Endothelial cell of umbilical vein (primary cell): Measurements from ENCODE around the gene FZR1. TPM values are rescaled to one million over a fixed set of nuclear protein-coding genes. Genes with fewer than 3 reads are reported as not detected.

ENCODE experiments used
- BruUV-seq: library from RNA; stranded (reverse); fragments of 400-500 nt; replicated peaks from 2 replicates; lab custom pipeline; 2021; lab: Mats Ljungman, UMichigan
- CTCF ChIA-PET: fragments of 300-600, 350-600 bp; sonication (Branson Sonifier 250); formaldehyde crosslinking; loops from one replicate; lab custom pipeline; 2021; ENCODE audit warnings: antibody characterized with exemption, inconsistent platforms; lab: Charles Lee
- POLR2A ChIA-PET: fragments of 300-600, 350-600 bp; sonication (Branson Sonifier 250); formaldehyde crosslinking; loops from one replicate; lab custom pipeline; 2021; ENCODE audit warnings: antibody characterized with exemption, inconsistent platforms; lab: Charles Lee
- DNase-seq: peaks from one replicate; pipeline ENCODE4 v3.0.0-alpha.2; 2011; ENCODE audit warnings: low read depth, low spot score
- FAIRE-seq: peaks from 2 replicates; lab custom pipeline; 2011; peaks lifted over from hg19 to GRCh38; lab: Jason Lieb, UNC
- H2AFZ ChIP-seq: 2 replicates; pipeline ENCODE4 v1.6.0; 2012; ENCODE audit warnings: low read depth, low read length, control low read depth, inconsistent platforms
- H3K27ac ChIP-seq: 2 replicates; pipeline ENCODE4 v1.5.1; 2011; ENCODE audit warnings: low read depth, mild to moderate bottlenecking, control low read depth, low read length, moderate library complexity; ENCODE audit not compliant: insufficient read depth
- H3K27me3 ChIP-seq, 2 experiments: 2 replicates each; pipeline versions ENCODE4 v1.6.0 to v1.6.1; 2011; ENCODE audit warnings: low read length in 2 of 2, mixed read lengths in 1 of 2; ENCODE audit not compliant: control insufficient read depth in 2 of 2, insufficient read depth in 2 of 2
- H3K36me3 ChIP-seq, 2 experiments: 2 replicates in 1 of 2; 3 replicates in 1 of 2; pipeline ENCODE4 v1.5.1; 2011; ENCODE audit warnings: low read length in 2 of 2, mild to moderate bottlenecking in 1 of 2, moderate library complexity in 1 of 2; ENCODE audit not compliant: control insufficient read depth in 2 of 2, insufficient read depth in 2 of 2; ENCODE audit errors: extremely low read depth in 1 of 2
- H3K4me1 ChIP-seq: 3 replicates; pipeline ENCODE4 v1.5.1; 2011; ENCODE audit warnings: mild to moderate bottlenecking, low read length; ENCODE audit not compliant: control insufficient read depth, insufficient read depth; ENCODE audit errors: extremely low read depth
- H3K4me2 ChIP-seq: 2 replicates; pipeline ENCODE4 v1.6.1; 2011; ENCODE audit warnings: low read length, control low read depth, mixed read lengths; ENCODE audit not compliant: insufficient read depth
- H3K4me3 ChIP-seq, 3 experiments: fragments of 200-600 bp in 1 of 3; sonication (generic), shearing (Covaris generic) in 1 of 3; replicated peaks in 1 of 3; 2 replicates each; pipeline ENCODE4 v1.5.1; 2011 to 2016; ENCODE audit warnings: control low read depth in 3 of 3, low read length in 3 of 3, mild to moderate bottlenecking in 2 of 3, inconsistent platforms in 1 of 3, low read depth in 1 of 3, moderate library complexity in 1 of 3; ENCODE audit not compliant: insufficient read depth in 1 of 3
- H3K79me2 ChIP-seq: 2 replicates; pipeline ENCODE4 v1.6.0; 2012; ENCODE audit warnings: low read length, inconsistent platforms; ENCODE audit not compliant: control insufficient read depth, insufficient read depth
- H3K9ac ChIP-seq: replicated peaks from 2 replicates; pipeline ENCODE3; 2011; ENCODE audit warnings: low read length, control low read depth; ENCODE audit not compliant: insufficient read depth; ENCODE audit errors: extremely low read depth
- H3K9me1 ChIP-seq: replicated peaks from 3 replicates; pipeline ENCODE4 v1.6.0; 2011; ENCODE audit warnings: mild to moderate bottlenecking, low read length; ENCODE audit not compliant: control insufficient read depth, insufficient read depth; ENCODE audit errors: extremely low read depth
- H3K9me3 ChIP-seq: replicated peaks from 2 replicates; pipeline ENCODE4 v1.5.1; 2012; ENCODE audit warnings: low read length, inconsistent platforms; ENCODE audit not compliant: control insufficient read depth, insufficient read depth
- H4K20me1 ChIP-seq: replicated peaks from 2 replicates; pipeline ENCODE3; 2011; ENCODE audit warnings: mild to moderate bottlenecking, low read length; ENCODE audit not compliant: control insufficient read depth, insufficient read depth; ENCODE audit errors: extremely low read depth
- CTCF ChIP-seq, 2 donors: IDR thresholded peaks; 1 replicate in 1 of 2; 2 replicates in 1 of 2; pipeline ENCODE4 v1.5.1; 2011; ENCODE audit warnings: low read length in 2 of 2, mild to moderate bottlenecking in 2 of 2, moderate library complexity in 2 of 2, control low read depth in 1 of 2, inconsistent platforms in 1 of 2, low read depth in 1 of 2; ENCODE audit not compliant: insufficient read depth in 1 of 2; ENCODE audit errors: extremely low read depth in 1 of 2
- EZH2 ChIP-seq: IDR thresholded peaks from 2 replicates; pipeline ENCODE4 v1.6.1; 2012; ENCODE audit warnings: borderline replicate concordance, low read depth, mild to moderate bottlenecking, moderate library complexity, low read length, inconsistent platforms; ENCODE audit not compliant: severe bottlenecking
- FOS ChIP-seq: IDR thresholded peaks from 2 replicates; pipeline ENCODE4 v1.6.1; 2011; ENCODE audit warnings: mild to moderate bottlenecking, low read length, moderate library complexity, borderline replicate concordance; ENCODE audit not compliant: insufficient read depth
- GATA2 ChIP-seq: IDR thresholded peaks from 2 replicates; pipeline ENCODE4 v1.7.0; 2011; ENCODE audit warnings: low read depth, mild to moderate bottlenecking, moderate library complexity, mixed read lengths, low read length; ENCODE audit not compliant: insufficient read length, insufficient read depth
- JUN ChIP-seq: IDR thresholded peaks from 2 replicates; pipeline ENCODE4 v1.6.1; 2011; ENCODE audit warnings: borderline replicate concordance, low read depth; ENCODE audit not compliant: insufficient read length, insufficient read depth
- MYC ChIP-seq: IDR thresholded peaks from one replicate; pipeline ENCODE4 v1.6.1; 2011; ENCODE audit warnings: mild to moderate bottlenecking, low read depth, low read length
- POLR2A ChIP-seq: IDR thresholded peaks from 2 replicates; pipeline ENCODE4 v1.6.1; 2012; ENCODE audit warnings: low read depth, mild to moderate bottlenecking, control low read depth, low read length
- POLR2AphosphoS5 ChIP-seq: IDR thresholded peaks from 2 replicates; pipeline ENCODE4 v1.6.1; 2012; ENCODE audit warnings: low read depth, mild to moderate bottlenecking, control low read depth, low read length, moderate library complexity; ENCODE audit not compliant: insufficient read depth
- dilution Hi-C: fragments of 300-500 bp; cut with MboI; formaldehyde crosslinking; loops from one replicate; pipeline ENCODE4 v1.15.0; 2019; ENCODE audit warnings: low sequenced_read_pairs; ENCODE audit not compliant: extremely low pct_ligation_motif_present
- intact Hi-C: fragments of 100-400 bp; cut with micrococcal nuclease; formaldehyde crosslinking; loops from one replicate; pipeline ENCODE4 v1.10.0; 2022
- polyA plus RNA-seq, 4 experiments: library from polyadenylated mRNA; depleted of rRNA in 3 of 4; stranded (reverse) in 3 of 4; unstranded in 1 of 4; fragments of >200 nt; gene quantifications; 2 replicates each; pipeline versions ENCODE4 v1.2.1 to v1.2.3, GENCODE V29; 2011 to 2012; ENCODE audit warnings: missing spikeins in 1 of 4
- total RNA-seq: library from RNA; stranded (reverse); gene quantifications from 2 replicates; pipeline ENCODE4 v1.2.3, GENCODE V29; 2021
- TF ChIP-seq, protein P1 (sequence below): IDR thresholded peaks from 2 replicates; pipeline ENCODE4 v1.6.1; 2011; ENCODE audit not compliant: insufficient read depth, insufficient read length

Gene FZR1
- total and polyA plus RNA-seq, 2 donors (not counting 3 experiments of a cell fraction or from before 2014, with no cell fraction given): 35.9 to 60.4 TPM

- dilution Hi-C loops: no loop called here
- no peak for DNase-seq
- Histone ChIP-seq H3K4me2 (no peak overlapping the region), H3K4me1 (no peaks in the 10 kb centered on the region), H3K4me3 (no peak overlapping the region), H3K9me3 (no peaks in the 10 kb centered on the region), H4K20me1 (no peaks in the 10 kb centered on the region), H3K27me3 (no peaks in the 10 kb centered on the region), H3K79me2 (peaks cover 54% of the 10 kb centered on the region), H3K36me3 (peaks cover 0 to 42% of the 10 kb centered on the region in 2 experiments), H3K27ac (no peak overlapping the region), H3K9me1 (no peaks in the 10 kb centered on the region), H3K9ac (no peak overlapping the region), H2AFZ (no peak overlapping the region)
- no peak for TF ChIP-seq POLR2A
- POLR2A ChIA-PET: no interaction called here
- CTCF ChIA-PET: no interaction called here
- FAIRE-seq: no peak
- no TSS peak for BruUV-seq
- intact Hi-C loops: no loop called here
Measured at GRCh38 chr19:3521104-3521445, 15.0 kb downstream of the FZR1 start.

GRCh38 chr19:3522421-3523360 is 16.6 kb downstream of the FZR1 start:
- Histone ChIP-seq H4K20me1 (no peaks in the 10 kb centered on the region), H3K4me1 (no peaks in the 10 kb centered on the region), H3K4me3 (no peak overlapping the region), H3K36me3 (peaks cover 0 to 51% of the 10 kb centered on the region in 2 experiments), H3K27me3 (no peaks in the 10 kb centered on the region), H3K27ac (no peak overlapping the region), H3K79me2 (peaks cover 42% of the 10 kb centered on the region), H3K9me1 (no peaks in the 10 kb centered on the region), H3K4me2 (no peak overlapping the region), H2AFZ (no peak overlapping the region), H3K9ac (no peak overlapping the region), H3K9me3 (no peaks in the 10 kb centered on the region)
- dilution Hi-C loops (no loop called here), intact Hi-C loops (no loop called here)
- FAIRE-seq: no peak
- DNase-seq: no peak
- no TSS peak for BruUV-seq
- CTCF ChIA-PET: no interaction called here
- POLR2A ChIA-PET: no interaction called here
- TF ChIP-seq POLR2AphosphoS5: no peak
- TF ChIP-seq, protein P1, sequence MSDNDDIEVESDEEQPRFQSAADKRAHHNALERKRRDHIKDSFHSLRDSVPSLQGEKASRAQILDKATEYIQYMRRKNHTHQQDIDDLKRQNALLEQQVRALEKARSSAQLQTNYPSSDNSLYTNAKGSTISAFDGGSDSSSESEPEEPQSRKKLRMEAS: no peak
- no peak for TF ChIP-seq POLR2A
- no peak for TF ChIP-seq EZH2
- no peak for TF ChIP-seq JUN
- TF ChIP-seq FOS: no peak
- TF ChIP-seq CTCF (IDR thresholded peaks at IDR 0.05; ENCODE audit: extremely low read depth in 1 of 2, insufficient read depth in 1 of 2, low read depth in 1 of 2, low read length in 2 of 2): no peak
- no peak for TF ChIP-seq MYC
- TF ChIP-seq GATA2: no peak
